OCI-LY7 (cell line): ENCODE results near the gene ZNF578.
"Not testable (repeated sequence)": the region's sequence is repeated elsewhere in the genome, so short reads cannot be mapped to it uniquely, and the experiment has no call there.

Source experiments
- CTCF ChIP-seq: fragments of 200-600 bp; sonication (generic); conservative IDR thresholded peaks from 2 replicates; pipeline ENCODE4 v1.5.1; 2014; ENCODE audit warnings: mild to moderate bottlenecking, antibody characterized with exemption, low read length, moderate library complexity, mixed read lengths
- EZH2phosphoT487 ChIP-seq: fragments of 200-600 bp; sonication (generic); IDR thresholded peaks from 2 replicates; pipeline ENCODE4 v1.6.1; 2018; ENCODE audit warnings: low read depth, borderline replicate concordance, mild to moderate bottlenecking, mixed run types, antibody characterized with exemption, low read length, moderate library complexity, mixed read lengths

GRCh38 chr19:52538815-52539214 lies 85.5 kb downstream of the ZNF578 start:
- not testable (repeated sequence) for TF ChIP-seq CTCF, EZH2phosphoT487
